SU-DHL-6 (cell line): ENCODE results near the gene NIN.
"Not testable (repeated sequence)": the region's sequence is repeated elsewhere in the genome, so short reads cannot be mapped to it uniquely, and the experiment has no call there.

Source experiments
- H2AFZ ChIP-seq: fragments of 200-600 bp; sonication (generic); 2 replicates; pipeline ENCODE4 v1.6.1; 2014; ENCODE audit warnings: low read depth, mild to moderate bottlenecking, moderate library complexity, mixed read lengths, antibody characterized with exemption, low read length; ENCODE audit not compliant: severe bottlenecking
- H3F3A ChIP-seq: fragments of 200-600 bp; shearing (Covaris generic); 2 replicates; pipeline ENCODE4 v1.6.0; 2016; ENCODE audit warnings: antibody characterized with exemption, mild to moderate bottlenecking; ENCODE audit not compliant: insufficient read depth
- H3K27ac ChIP-seq: fragments of 200-600 bp; sonication (generic); 2 replicates; pipeline ENCODE4 v1.5.1; 2016; ENCODE audit warnings: low read depth, mild to moderate bottlenecking, low read length, moderate library complexity, mixed read lengths
- H3K27me3 ChIP-seq: fragments of 200-600 bp; sonication (generic), shearing (Covaris generic); 2 replicates; pipeline ENCODE4 v1.6.0; 2014; ENCODE audit warnings: mild to moderate bottlenecking, low read length
- H3K36me3 ChIP-seq: fragments of 200-600 bp; sonication (generic); 2 replicates; pipeline ENCODE4 v1.6.1; 2014; ENCODE audit warnings: mild to moderate bottlenecking, low read length, mixed read lengths
- H3K4me2 ChIP-seq: fragments of 300-600, 200-600 bp; shearing (Covaris generic), sonication (generic); 2 replicates; pipeline ENCODE4 v1.6.0; 2014; ENCODE audit warnings: low read length, low read depth, mild to moderate bottlenecking; ENCODE audit not compliant: poor library complexity, severe bottlenecking
- H3K4me3 ChIP-seq: fragments of 200-600 bp; sonication (generic); 2 replicates; pipeline ENCODE4 v1.5.1; 2014; ENCODE audit warnings: antibody characterized with exemption, low read length, mild to moderate bottlenecking, mixed read lengths; ENCODE audit not compliant: insufficient read depth, poor library complexity, severe bottlenecking
- H3K79me2 ChIP-seq: fragments of 200-600 bp; sonication (generic); 2 replicates; pipeline ENCODE4 v1.6.1; 2014; ENCODE audit warnings: mild to moderate bottlenecking, low read length, moderate library complexity; ENCODE audit not compliant: insufficient read depth
- H3K9ac ChIP-seq: fragments of 200-600 bp; sonication (generic); 2 replicates; pipeline ENCODE4 v1.7.0; 2014; ENCODE audit warnings: mild to moderate bottlenecking, low read length
- H3K9me2 ChIP-seq: fragments of 200-600 bp; sonication (generic); replicated peaks from 2 replicates; pipeline ENCODE4 v1.6.1; 2014; ENCODE audit warnings: low read length; ENCODE audit not compliant: insufficient read depth
- H3K9me3 ChIP-seq: fragments of 200-600 bp; sonication (generic); 2 replicates; pipeline ENCODE4 v1.6.1; 2014; ENCODE audit warnings: low read length, mixed read lengths; ENCODE audit not compliant: insufficient read depth
- H4K20me1 ChIP-seq: fragments of 200-600 bp; sonication (generic); 2 replicates; pipeline ENCODE4 v1.6.1; 2014; ENCODE audit warnings: low read depth, mild to moderate bottlenecking, antibody characterized with exemption, low read length, moderate library complexity, mixed read lengths
- CTCF ChIP-seq: fragments of 200-600 bp; sonication (generic); IDR thresholded peaks from one replicate; pipeline ENCODE4 v1.5.1; 2017; ENCODE audit warnings: antibody characterized with exemption, mild to moderate bottlenecking, low read length, moderate library complexity; ENCODE audit not compliant: insufficient read depth, poor library complexity, severe bottlenecking
- EZH2phosphoT487 ChIP-seq: fragments of 200-600 bp; sonication (generic), shearing (Covaris generic); conservative IDR thresholded peaks from 2 replicates; pipeline ENCODE4 v1.6.1; 2018; ENCODE audit warnings: mild to moderate bottlenecking, antibody characterized with exemption, low read length, moderate library complexity, mixed read lengths

NIN gene

GRCh38 chr14:50821510-50822464, 9.2 kb downstream of the NIN start:
- peak overlapping the region; percentile 89 for H3K4me2 ChIP-seq
- H3K27me3 ChIP-seq: no peaks in the 10 kb centered on the region
- H3F3A ChIP-seq: peaks cover 56% of the 10 kb centered on the region
- no peak overlapping the region for H2AFZ ChIP-seq
- TF ChIP-seq CTCF (no peak), EZH2phosphoT487 (no peak)
- H3K36me3 ChIP-seq: peaks cover 19% of the 10 kb centered on the region
- H4K20me1 ChIP-seq: no peaks in the 10 kb centered on the region
- no peaks in the 10 kb centered on the region for H3K9me2 ChIP-seq
- peaks cover 98% of the 10 kb centered on the region for H3K79me2 ChIP-seq
- H3K27ac ChIP-seq: peak overlapping the region; percentile 87
- H3K9ac ChIP-seq: peak overlapping the region; percentile 56
- H3K9me3 ChIP-seq: no peaks in the 10 kb centered on the region
- peak overlapping the region; percentile 41 for H3K4me3 ChIP-seq

- Histone ChIP-seq H3K27me3 (no peaks in the 10 kb centered on the region), H3K79me2 (peaks cover 98% of the 10 kb centered on the region), H4K20me1 (no peaks in the 10 kb centered on the region)
Measured at GRCh38 chr14:50820786-50821509, 10.0 kb downstream of the NIN start.

DNA sequence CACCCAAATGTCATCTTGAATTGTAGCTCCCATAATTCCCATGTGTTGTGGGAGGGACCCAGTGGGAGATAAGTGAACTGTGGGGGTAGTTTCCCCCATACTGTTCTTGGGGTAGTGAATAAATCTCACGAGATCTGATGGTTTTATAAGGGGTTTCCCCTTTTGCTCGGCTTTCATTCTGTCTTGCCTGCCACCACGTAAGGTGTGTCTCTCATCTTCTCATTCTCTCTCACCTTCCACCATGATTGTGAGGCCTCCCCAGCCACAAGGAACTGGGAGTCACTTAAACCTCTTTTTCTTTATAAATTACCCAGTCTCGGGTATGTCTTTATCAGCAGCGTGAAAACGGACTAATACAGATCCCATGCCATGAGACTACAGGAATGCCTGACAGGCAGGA, 11.7 kb downstream of the NIN start:
- not testable (repeated sequence) for H4K20me1 ChIP-seq, H3K9ac ChIP-seq, H2AFZ ChIP-seq, H3K9me2 ChIP-seq, H3K9me3 ChIP-seq, H3K4me3 ChIP-seq, H3K27me3 ChIP-seq
- Histone ChIP-seq H3K79me2 (peaks cover 97% of the 10 kb centered on the region), H3K36me3 (peaks cover 27% of the 10 kb centered on the region), H3K27ac (peak overlapping the region; percentile 46; the same call in 1 of the 2 replicates), H3K4me2 (peak overlapping the region; percentile 89), H3F3A (peaks cover 40% of the 10 kb centered on the region)

More at GRCh38 chr14:50820786-50821509, 10.0 kb downstream of the NIN start:
- Histone ChIP-seq H3K9me2 (no peaks in the 10 kb centered on the region), H3K4me2 (peak overlapping the region; percentile 89), H3K36me3 (peaks cover 19% of the 10 kb centered on the region), H3K4me3 (peak overlapping the region; percentile 12), H2AFZ (no peak overlapping the region), H3K9ac (peak overlapping the region; percentile 56), H3K27ac (peak overlapping the region; percentile 87), H3F3A (peaks cover 56% of the 10 kb centered on the region), H3K9me3 (no peaks in the 10 kb centered on the region)
- TF ChIP-seq CTCF (no peak), EZH2phosphoT487 (no peak)
